SHP77 treated with DMSO at 0.1 percent for 48 hours (cell line): ENCODE results near the gene CRYGN.

ENCODE experiments used
- DNase-seq: peaks from one replicate; lab custom pipeline; 2025; lab: John Stamatoyannopoulos, UW

The CRYGN gene

GRCh38 chr7:151391358-151391730, 48.6 kb downstream of the CRYGN start:
- DNase-seq: no peak

GRCh38 chr7:151390598-151391357, 49.2 kb downstream of the CRYGN start:
- no peak for DNase-seq

GRCh38 chr7:151389768-151390597, 50.0 kb downstream of the CRYGN start:
- no peak for DNase-seq

- no peak for DNase-seq
Observed at GRCh38 chr7:151389096-151389767, 50.7 kb downstream of the CRYGN start.

GRCh38 chr7:151388430-151388829, 51.5 kb downstream of the CRYGN start:
- DNase-seq: no peak

- DNase-seq: no peak
Observed at GRCh38 chr7:151388007-151388297, 52.0 kb downstream of the CRYGN start.

GRCh38 chr7:151387161-151388006, 52.6 kb downstream of the CRYGN start:
- no peak for DNase-seq

GRCh38 chr7:151386301-151387160, 53.4 kb downstream of the CRYGN start:
- no peak for DNase-seq

- DNase-seq: no peak
Observed at GRCh38 chr7:151385626-151386300, 54.2 kb downstream of the CRYGN start.

GRCh38 chr7:151384776-151385625, 54.9 kb downstream of the CRYGN start:
- no peak for DNase-seq

GRCh38 chr7:151384352-151384697, 55.6 kb downstream of the CRYGN start:
- no peak for DNase-seq

- no peak for DNase-seq
Observed at GRCh38 chr7:151383638-151384351, 56.1 kb downstream of the CRYGN start.

- no peak for DNase-seq
Observed at GRCh38 chr7:151382079-151382885, 57.7 kb downstream of the CRYGN start.

- no peak for DNase-seq
Observed at GRCh38 chr7:151381348-151382078, 58.4 kb downstream of the CRYGN start.

GRCh38 chr7:151381098-151381347, 58.9 kb downstream of the CRYGN start:
- no peak for DNase-seq

- DNase-seq: no peak
Observed at GRCh38 chr7:151380199-151381097, 59.5 kb downstream of the CRYGN start.
